HG03135 (cell line): ENCODE results near the gene TRNP1.

Experiments used
- ATAC-seq: cut with Tn5 transposase; IDR thresholded peaks from one replicate; pipeline ENCODE4 v1.9.1; 2021; ENCODE audit warnings: mild to moderate bottlenecking, moderate library complexity; ENCODE audit not compliant: unreplicated experiment

The TRNP1 gene

DNA sequence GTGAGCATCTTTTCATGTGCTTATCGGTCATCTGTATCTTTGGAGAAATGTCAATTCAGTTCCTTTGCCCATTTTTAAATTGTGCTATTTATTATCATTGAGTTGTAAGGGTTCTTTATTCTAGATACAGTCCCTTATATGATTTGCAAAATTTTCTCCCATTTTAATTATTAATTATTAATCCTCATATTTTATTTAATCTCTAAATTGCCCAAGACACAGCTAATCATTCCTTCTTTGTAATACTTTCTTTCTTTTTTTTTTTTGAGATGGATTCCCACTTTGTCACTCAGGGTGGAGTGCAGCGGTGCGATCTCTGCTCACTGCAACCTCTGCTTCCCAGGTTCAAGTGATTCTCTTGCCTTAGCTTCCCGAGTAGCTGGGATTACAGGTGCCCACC is 32.2 kb downstream of the TRNP1 start:
- ATAC-seq = no peak

DNA sequence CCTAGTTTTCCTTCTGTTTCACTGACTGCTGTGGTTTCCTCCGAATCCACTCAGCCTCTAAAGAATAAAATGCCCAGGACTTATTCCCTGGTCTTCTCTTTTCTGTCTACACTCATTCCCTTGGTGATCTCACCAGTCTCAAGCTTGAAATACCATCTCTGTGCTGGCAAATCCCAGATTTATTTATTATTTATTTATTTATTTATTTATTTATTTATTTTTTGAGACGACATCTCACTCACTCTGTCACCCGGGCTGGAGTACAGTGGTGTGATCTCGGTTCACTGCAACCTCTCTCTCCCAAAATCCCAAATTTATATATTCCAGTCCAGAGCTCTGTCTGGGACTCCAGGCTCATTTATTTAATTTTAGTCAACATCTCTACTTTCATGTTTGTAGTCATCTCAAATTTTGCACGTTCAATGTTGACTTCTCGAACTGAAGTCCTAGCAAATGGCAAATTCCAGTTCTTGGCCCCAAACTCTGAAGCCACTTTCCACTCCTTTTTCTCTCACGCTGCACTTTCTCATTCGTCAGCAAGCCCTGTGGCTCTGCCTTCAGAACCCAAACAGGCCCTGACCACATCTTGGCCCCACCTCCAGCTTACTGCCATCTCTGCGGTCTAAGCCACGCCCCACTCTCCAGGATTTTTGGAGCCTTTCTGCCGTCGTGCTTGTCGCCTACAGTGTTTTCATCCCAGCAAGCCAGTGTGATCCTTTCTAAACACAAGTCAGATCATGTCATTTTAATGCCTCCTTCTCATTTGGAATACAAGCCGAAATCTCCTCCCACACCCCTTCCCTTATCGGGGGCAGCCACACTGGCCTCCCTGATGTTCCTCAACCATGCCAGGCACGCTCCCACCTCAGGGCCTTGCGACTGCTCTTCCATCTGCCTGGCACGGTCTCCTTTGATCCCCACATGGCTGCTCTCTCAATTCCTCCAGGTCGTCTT is 33.4 kb downstream of the TRNP1 start:
- no peak for ATAC-seq

DNA sequence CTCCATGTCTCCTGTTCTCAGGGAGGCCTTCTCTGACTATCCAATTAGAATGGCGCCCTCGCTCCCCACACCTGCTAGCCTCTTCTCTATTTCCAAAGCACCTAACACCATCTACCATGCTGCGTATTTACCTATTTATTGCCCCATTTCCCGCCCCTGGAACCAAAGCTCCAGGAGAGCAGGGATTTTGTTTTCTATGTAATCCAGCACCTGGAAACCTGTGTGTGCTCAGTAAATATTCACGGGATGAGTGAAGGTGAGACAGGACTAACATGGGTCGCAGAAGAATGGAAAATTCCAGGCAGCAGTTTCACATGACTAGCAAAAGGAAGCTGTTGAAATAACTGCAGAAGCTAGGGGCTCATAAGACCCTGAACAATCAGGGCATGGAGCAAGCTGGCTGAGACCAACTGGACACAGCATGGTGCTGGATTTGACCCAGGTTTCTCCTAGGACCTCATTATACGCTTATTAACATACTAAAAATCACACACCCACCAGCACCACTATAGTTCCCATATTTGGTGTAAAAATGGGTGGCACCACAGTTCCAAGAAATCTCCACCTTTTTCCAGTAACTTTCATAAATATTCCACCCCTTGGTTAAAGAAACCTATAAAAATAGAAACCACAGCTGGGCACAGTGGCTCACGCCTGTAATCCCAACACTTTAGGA is 34.2 kb downstream of the TRNP1 start:
- no peak for ATAC-seq

DNA sequence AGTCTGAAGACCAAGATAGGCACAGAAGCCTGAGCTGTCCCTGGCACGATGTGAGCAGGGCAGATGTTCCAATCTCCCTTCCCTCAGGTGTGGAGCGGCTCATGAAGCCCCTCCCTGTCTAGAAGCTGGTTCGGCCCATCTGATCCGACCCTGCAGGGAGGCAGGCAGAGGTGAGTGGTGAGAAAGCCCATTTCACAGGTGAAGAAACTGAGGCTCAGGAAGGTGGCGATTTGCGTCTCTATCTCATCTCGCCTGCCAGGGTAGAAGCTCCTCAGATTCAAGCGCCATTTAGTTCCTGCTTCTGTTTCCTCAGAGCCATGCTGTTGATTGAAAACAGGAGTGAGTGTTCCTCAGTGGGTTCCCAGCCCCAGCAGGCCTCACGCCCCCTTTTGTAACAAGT is 36.0 kb downstream of the TRNP1 start:
- ATAC-seq = no peak

DNA sequence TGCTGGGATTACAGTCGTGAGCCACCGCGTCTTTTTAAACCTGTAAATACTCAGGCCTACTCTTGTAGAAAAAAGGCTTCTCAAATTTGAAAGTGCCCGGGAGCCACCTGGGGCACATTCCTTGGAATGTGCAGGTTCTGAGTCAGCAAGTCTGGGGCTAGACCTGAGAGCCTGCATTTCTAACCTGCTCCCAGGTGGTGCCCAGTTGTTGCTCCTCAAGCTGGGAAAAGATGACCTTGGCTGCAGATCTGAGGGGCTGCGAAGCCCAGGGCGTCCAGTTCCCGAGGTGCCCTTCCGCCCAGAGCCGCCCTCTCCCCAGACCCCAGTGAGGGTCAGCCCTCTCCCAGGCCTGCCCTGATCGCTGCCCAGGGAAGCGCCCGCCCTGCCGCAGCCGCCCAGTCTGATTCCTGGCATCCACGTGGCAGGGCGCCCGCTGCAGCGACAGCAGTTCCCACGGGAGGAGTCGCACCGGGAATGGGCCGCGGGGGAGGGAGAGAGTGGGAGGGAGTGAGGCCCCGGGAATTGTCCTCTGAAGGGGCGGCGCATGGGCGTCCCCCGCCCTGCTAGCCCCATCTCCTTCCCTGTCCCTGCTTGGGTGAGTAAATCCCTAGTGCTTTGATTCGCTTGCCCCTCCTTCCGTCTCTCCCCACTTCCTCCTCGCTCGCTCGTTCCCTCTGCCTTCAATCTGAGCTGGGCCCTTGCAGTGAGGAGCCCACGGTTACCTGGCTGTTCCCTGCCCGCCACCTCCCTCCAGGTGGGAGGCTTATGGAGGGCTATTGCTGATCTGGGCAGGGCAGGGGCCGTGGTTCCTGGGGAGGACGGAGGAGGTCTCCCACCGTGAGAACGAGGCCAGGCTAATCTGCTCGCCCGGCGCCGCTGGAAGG is 38.0 kb downstream of the TRNP1 start:
- no peak for ATAC-seq

DNA sequence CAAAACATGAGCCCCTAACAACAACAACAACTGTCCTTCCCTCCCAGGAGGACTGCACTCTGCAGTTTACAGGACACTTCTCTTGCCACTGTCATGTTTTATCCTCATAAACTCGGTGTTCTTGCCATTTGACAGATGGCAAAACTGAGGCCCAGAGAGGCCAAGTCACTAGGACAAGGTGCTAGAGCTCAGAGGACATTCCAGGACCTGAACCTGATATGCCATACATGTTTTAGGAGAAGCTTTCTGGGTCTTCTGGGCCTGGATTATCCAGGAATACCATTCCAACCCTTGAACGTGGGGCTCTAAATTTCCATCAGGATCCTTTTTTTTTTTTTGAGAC is 38.6 kb downstream of the TRNP1 start:
- ATAC-seq = no peak

DNA sequence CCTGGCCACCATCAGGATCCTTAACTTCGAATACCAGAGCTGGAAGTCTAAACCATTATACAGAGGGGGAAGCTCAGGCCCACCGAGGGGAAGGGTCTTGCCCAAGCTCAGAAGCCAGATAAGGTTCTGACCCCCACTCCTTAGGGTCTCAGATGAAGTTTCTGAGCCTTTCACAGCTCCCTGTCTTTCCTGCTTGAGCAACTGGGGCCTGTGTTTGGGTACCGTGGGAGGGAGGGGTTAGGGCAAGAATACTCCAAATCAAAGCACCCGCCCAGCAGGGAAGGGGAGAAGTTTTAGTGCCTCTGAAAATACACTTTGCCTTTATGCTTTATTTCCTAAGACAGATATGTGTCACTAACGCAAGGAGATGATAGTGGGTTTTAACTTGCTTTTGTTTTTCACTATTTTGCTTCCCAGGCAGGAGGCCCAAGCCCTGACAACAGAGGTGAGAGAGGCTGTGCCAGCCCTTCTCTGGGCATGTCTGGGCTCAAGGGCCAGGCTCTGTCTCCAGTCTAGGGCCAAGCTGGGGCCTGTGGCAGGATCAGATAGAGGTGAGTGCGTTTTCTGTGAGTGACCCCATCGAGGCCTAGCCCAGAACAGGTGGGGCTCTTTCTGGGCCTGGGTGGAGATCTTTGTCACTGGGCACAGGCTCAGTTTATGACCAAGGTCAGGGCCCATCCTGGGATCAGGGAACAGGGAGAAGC is 39.7 kb downstream of the TRNP1 start:
- ATAC-seq = no peak

DNA sequence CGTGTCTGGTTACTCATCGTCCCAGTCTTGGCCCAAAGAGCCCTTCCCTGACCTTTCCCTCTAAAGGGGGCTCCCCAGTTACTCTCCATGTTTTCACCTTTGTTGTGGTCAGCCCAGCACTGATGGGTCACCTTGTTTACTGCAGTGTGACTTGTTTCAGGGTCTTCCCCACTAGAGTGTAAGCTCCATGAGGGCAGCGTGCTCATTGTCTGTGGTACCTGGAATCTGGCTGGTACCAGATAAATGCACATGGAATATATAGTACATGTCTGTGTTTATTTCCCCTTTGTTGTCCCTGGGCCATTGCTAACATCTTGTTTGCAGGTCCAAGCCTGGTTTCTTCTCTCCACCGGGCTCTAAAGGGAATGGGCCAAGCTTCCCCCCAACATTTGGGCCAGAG is 41.9 kb downstream of the TRNP1 start:
- no peak for ATAC-seq

DNA sequence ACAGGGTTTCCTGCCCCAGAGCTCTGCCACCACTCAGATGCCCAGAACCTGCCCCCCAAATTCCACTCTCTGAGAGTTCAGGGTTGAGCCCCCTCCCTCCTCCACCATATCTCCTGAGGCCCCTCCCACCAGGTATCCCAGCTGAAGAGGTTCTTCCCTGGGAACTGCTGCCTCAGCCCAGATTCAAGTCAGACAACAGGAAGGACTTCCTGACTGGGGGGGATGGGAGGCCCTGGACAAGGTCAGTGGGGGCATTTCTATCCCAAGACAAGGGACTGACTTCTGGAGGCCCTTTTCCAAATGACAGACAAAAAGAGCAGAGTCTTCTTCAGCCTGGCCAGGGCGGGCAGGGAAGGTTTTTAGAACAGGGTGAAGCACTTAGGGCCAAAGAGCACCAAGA is 43.2 kb downstream of the TRNP1 start:
- no peak for ATAC-seq

DNA sequence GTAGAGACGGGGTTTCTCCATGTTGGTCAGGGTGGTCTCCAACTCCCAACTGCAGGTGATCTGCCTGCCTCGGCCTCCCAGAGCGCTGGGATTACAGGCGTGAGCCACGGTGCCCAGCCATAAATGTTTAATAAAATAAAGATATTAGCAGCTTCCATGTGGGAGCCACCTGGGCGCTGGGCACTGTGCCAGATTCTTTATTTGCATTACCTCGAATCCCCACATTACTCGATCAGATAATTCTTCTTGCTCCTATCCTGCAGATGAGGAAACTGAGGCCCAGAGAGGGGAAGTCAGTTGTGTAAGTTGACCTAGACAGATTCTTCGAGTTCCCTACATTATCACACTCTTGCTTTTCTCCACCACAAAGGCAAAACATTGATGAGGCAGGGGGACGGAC is 44.0 kb downstream of the TRNP1 start:
- ATAC-seq = no peak

DNA sequence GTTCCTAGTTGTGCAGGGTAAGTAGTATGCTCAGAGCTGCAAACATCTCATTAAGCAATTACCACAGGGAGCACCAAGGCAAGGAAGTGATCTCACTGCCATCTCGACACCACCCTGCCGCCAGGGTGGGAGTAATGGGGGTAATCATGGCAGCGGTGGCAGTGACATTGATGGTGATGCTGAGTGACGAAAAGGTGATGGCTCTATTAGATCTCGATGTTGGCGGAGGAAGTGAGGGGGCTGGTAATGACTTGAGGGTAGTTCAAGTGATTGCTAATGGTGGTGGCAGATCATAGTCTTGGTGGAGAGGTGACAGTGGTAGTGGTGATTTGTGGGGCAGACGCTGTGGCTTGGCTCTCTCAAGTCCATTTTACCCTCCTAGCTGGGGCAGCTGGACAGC is 44.5 kb downstream of the TRNP1 start:
- no peak for ATAC-seq

DNA sequence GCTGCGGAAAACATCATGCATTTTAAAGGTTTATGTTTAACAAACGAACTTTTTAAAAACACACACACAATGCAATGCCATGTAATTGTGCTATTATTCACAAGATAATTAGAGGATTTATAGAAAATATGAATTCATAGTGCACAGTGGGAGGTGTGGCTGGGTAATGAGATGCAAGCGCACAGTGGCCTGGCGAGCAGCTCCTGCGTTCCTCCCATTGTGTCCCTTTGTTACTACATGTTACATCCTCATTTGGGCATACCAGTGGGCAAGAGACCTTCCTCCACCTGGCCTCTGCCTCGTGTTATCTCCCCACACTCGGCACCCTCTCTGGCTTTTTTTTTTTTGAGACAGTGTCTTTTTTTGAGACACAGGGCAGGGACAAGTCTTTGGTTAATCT is 49.2 kb downstream of the TRNP1 start:
- no peak for ATAC-seq

DNA sequence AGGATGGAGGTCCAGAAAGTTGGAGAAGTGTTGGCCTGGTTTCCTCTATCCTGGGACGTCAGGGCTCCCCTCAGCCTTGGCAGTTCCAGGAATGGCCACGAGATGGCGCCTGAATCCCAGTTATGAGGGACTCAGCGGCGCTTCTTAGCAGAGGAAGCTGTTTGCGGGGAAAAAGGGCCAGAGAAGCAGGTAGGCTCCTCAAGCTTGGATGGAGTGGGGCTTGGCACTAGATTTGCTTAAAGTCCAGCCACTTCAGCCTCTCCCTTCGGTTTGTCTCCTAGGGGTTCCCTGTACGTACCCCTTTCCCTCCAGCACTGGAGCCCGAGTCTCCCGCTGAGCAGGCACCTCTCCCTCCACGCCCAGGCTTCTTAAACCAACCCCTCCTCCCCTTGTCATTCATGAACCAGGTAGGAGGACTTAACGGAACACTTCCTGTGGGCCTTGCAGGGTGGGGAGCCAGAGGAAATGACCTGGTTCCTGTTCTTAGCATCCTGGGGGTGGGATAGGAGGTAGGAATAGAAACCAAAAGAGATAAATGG is 51.2 kb downstream of the TRNP1 start:
- peak; percentile 70 for ATAC-seq

DNA sequence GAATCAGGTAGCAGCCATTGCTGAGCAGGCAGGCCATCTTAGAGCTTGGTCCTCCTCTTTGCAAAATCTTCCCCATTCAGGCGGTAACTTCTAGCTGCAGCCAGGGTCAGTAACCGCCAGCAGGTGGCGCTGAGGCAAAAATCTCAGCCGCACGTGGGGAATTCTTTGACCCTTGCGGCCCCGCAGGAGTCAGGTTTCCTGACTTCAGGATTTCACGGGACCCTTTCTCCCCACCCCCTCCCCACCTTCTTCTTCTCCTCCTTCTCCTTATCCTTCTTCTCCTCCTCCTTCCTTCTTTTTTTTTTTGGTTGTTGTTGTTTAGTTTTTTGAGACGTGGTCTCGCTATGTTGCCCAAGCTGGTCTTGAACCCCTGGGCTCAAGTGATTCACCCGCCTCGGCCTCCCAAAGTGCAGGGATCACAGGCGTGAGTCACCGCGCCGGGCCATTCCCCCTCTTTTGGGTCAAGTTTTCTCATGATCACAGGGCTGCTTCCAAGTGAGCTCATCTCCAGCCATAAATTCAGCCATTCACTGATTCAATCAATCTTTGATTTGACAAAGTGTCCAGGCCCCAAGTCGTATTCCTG is 52.6 kb downstream of the TRNP1 start:
- no peak for ATAC-seq

DNA sequence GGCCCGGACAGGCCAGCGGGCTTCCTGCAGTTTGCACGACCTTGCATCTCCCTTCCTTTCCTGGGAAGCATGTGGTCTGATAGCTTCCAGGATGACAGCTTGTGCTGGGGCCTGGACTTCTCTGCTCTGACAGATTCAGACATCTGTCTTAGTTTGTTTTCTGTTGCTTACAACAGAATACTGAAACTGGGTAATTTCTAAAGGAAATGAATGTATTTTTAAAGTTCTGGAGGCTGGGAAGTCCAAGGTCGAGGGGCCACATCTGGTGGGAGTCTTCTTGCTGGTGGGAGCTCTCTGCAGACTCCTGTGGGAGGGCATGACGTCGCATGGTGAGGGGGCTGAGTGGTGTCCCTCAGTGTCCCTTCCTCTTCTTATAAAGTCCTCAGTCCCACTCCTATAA is 54.4 kb downstream of the TRNP1 start:
- ATAC-seq = no peak

DNA sequence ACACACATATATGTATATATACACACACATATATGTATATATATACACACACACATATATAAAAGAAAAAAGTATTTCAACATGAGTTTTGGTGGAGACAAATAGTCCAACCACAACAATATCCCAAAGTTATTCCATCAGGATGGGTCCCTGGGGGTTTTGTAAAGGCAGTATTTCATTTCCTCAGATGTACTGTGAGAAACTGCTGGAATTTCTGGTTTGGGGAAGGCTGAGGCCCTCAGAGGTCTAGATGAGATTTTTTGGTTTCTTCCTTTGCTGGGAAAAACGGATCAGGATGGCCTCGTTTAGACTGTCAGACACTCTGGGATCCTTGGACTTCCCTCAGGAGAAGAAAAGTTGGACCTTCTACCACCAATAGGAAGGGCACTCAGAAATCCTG is 55.6 kb downstream of the TRNP1 start:
- no peak for ATAC-seq

DNA sequence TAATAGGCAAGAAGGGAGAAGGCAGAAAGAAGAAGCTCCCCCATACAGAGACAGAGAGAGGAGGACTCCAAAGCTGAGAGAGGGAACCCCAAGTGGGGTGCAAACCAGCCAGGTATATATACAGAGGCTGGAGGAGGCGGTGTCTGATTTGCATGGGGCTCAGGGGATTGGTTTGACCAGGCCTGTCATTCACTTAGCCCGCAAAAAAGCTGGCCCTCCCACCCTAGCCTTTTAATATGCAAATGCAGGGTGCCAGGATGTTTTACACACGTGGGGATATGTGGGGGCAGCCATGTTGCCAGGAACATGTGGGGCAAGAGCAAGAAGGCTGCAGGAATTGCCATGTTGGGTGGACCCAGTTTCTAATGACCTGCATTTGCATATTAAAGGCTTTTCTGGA is 56.1 kb downstream of the TRNP1 start:
- ATAC-seq = no peak
